Neuronal stem cell (in vitro differentiated cells): ENCODE data around the gene NDUFA6.
A peak's percentile ranks its signal among the peaks of the same experiment; 100 is the strongest.

Experiments used
- DNase-seq: peaks from one replicate; pipeline ENCODE4 v3.0.0-alpha.2; 2013; ENCODE audit warnings: low spot score
- H2AFZ ChIP-seq: one replicate; pipeline ENCODE4 v1.6.1; 2013; ENCODE audit warnings: mild to moderate bottlenecking, low read length, inconsistent platforms
- H2AK5ac ChIP-seq: 2 replicates; pipeline ENCODE4 v1.6.1; 2013; ENCODE audit warnings: low read depth, mild to moderate bottlenecking, inconsistent platforms, low read length, moderate library complexity, mixed read lengths
- H2BK120ac ChIP-seq: 2 replicates; pipeline ENCODE4 v1.6.1; 2013; ENCODE audit warnings: low read depth, mild to moderate bottlenecking, inconsistent platforms, low read length, moderate library complexity, mixed read lengths
- H2BK12ac ChIP-seq: one replicate; pipeline ENCODE4 v1.6.1; 2013; ENCODE audit warnings: low read length, inconsistent platforms
- H2BK15ac ChIP-seq: 2 replicates; pipeline ENCODE4 v1.6.1; 2013; ENCODE audit warnings: mild to moderate bottlenecking, low read length, inconsistent platforms, mixed read lengths
- H2BK5ac ChIP-seq: one replicate; pipeline ENCODE4 v1.6.1; 2013; ENCODE audit warnings: inconsistent platforms, mild to moderate bottlenecking, low read length, moderate library complexity
- H3K14ac ChIP-seq: one replicate; pipeline ENCODE4 v1.6.1; 2013; ENCODE audit warnings: low read length, inconsistent platforms
- H3K18ac ChIP-seq: 2 replicates; pipeline ENCODE4 v1.6.1; 2013; ENCODE audit warnings: low read length, inconsistent platforms
- H3K23ac ChIP-seq: 2 replicates; pipeline ENCODE4 v1.6.1; 2013; ENCODE audit warnings: low read depth, mild to moderate bottlenecking, mixed read lengths, low read length, inconsistent platforms; ENCODE audit not compliant: poor library complexity
- H3K27ac ChIP-seq: replicated peaks from 3 replicates; pipeline ENCODE4 v1.5.1; 2013; ENCODE audit warnings: low read length, inconsistent platforms
- H3K27me3 ChIP-seq, 3 experiments: 2 replicates each; pipeline ENCODE4 v1.6.1; 2013; ENCODE audit warnings: low read length in 3 of 3, mild to moderate bottlenecking in 2 of 3, inconsistent platforms in 1 of 3, low read depth in 1 of 3, mixed read lengths in 1 of 3, moderate library complexity in 1 of 3; ENCODE audit not compliant: control insufficient read depth in 3 of 3, insufficient read depth in 3 of 3
- H3K36me3 ChIP-seq, 2 donors: replicated peaks in 1 of 2; 2 replicates each; pipeline ENCODE4 v1.6.1; 2013; ENCODE audit warnings: low read length in 2 of 2; ENCODE audit not compliant: control insufficient read depth in 2 of 2, insufficient read depth in 2 of 2
- H3K4ac ChIP-seq: 2 replicates; pipeline ENCODE4 v1.6.1; 2013; ENCODE audit warnings: inconsistent platforms, mild to moderate bottlenecking, low read length, moderate library complexity
- H3K4me1 ChIP-seq, 2 donors: 1 replicate in 1 of 2; 2 replicates in 1 of 2; pipeline ENCODE4 v1.6.1; 2013; ENCODE audit warnings: low read length in 2 of 2, low read depth in 1 of 2; ENCODE audit not compliant: control insufficient read depth in 2 of 2, insufficient read depth in 1 of 2
- H3K4me2 ChIP-seq: one replicate; pipeline ENCODE4 v1.6.1; 2013; ENCODE audit warnings: mild to moderate bottlenecking, low read length, inconsistent platforms; ENCODE audit not compliant: insufficient read depth, poor library complexity, severe bottlenecking
- H3K4me3 ChIP-seq, 2 donors: 2 replicates each; pipeline ENCODE4 v1.5.1; 2013; ENCODE audit warnings: low read length in 2 of 2, mild to moderate bottlenecking in 2 of 2, inconsistent platforms in 1 of 2, moderate library complexity in 1 of 2
- H3K79me1 ChIP-seq: one replicate; pipeline ENCODE4 v1.6.1; 2013; ENCODE audit warnings: low read depth, mild to moderate bottlenecking, inconsistent platforms, low read length, moderate library complexity
- H3K9ac ChIP-seq: one replicate; pipeline ENCODE4 v1.6.1; 2013; ENCODE audit warnings: mild to moderate bottlenecking, low read depth, low read length, inconsistent platforms; ENCODE audit not compliant: poor library complexity
- H3K9me3 ChIP-seq, 2 donors: replicated peaks in 1 of 2; 2 replicates each; pipeline versions ENCODE3 to v1.6.1; 2013; ENCODE audit warnings: low read length in 2 of 2, mild to moderate bottlenecking in 2 of 2, inconsistent platforms in 1 of 2, low read depth in 1 of 2, mixed read lengths in 1 of 2, moderate library complexity in 1 of 2; ENCODE audit not compliant: control insufficient read depth in 2 of 2, insufficient read depth in 1 of 2
- H4K8ac ChIP-seq: one replicate; pipeline ENCODE4 v1.6.1; 2013; ENCODE audit warnings: low read depth, mild to moderate bottlenecking, inconsistent platforms, low read length, moderate library complexity
- H4K91ac ChIP-seq: one replicate; pipeline ENCODE4 v1.6.1; 2013; ENCODE audit warnings: low read length, low read depth, mild to moderate bottlenecking, inconsistent platforms; ENCODE audit not compliant: poor library complexity
- WGBS, 2 donors: extraction: QIAGEN DNeasy Blood & Tissue Kit; methylation state at CpG; one replicate each; pipeline ENCODE4 v1.1.7; 2013; ENCODE audit warnings: missing lambda C conversion rate in 2 of 2, mixed read lengths in 1 of 2; ENCODE audit not compliant: insufficient read length in 2 of 2, insufficient replicate concordance in 1 of 2; ENCODE audit errors: extremely low coverage in 2 of 2; 5-methylcytosine and 5-hydroxymethylcytosine counted together

NDUFA6 gene

GRCh38 chr22:42067671-42068251 lies 22.8 kb downstream of the NDUFA6 start:
- Histone ChIP-seq H3K18ac (no peak overlapping the region), H3K79me1 (peaks cover 2% of the 10 kb centered on the region), H2AFZ (no peak overlapping the region), H3K36me3 (peaks cover 13 to 40% of the 10 kb centered on the region in 2 donors), H3K23ac (no peak overlapping the region), H3K4me2 (no peak overlapping the region), H3K4ac (no peak overlapping the region), H4K91ac (no peak overlapping the region), H4K8ac (peak overlapping the region; percentile 6), H2BK120ac (no peak overlapping the region), H3K9ac (no peak overlapping the region), H3K27ac (no peak overlapping the region), H3K4me1 (peaks cover 10 to 23% of the 10 kb centered on the region in 2 donors), H3K27me3 (no peaks in the 10 kb centered on the region), H2AK5ac (no peak overlapping the region), H3K4me3 (no peak overlapping the region), H2BK5ac (peak overlapping the region; percentile 19), H2BK15ac (no peak overlapping the region), H3K14ac (no peak overlapping the region), H2BK12ac (no peak overlapping the region), H3K9me3 (peaks cover 0 to 3% of the 10 kb centered on the region in 2 donors)
- DNase-seq: no peak
- WGBS, 2 donors: no CpG with 5 or more reads among the region's 14 CpGs

- Histone ChIP-seq H3K79me1 (peaks cover 2% of the 10 kb centered on the region), H3K27me3 (no peaks in the 10 kb centered on the region), H2AK5ac (no peak overlapping the region), H3K4ac (no peak overlapping the region), H3K18ac (no peak overlapping the region), H3K4me2 (no peak overlapping the region), H3K27ac (no peak overlapping the region), H3K9me3 (no peaks in the 10 kb centered on the region), H2BK12ac (no peak overlapping the region), H3K36me3 (peaks cover 18 to 46% of the 10 kb centered on the region in 2 donors), H3K9ac (no peak overlapping the region), H4K8ac (no peak overlapping the region), H4K91ac (no peak overlapping the region), H2BK15ac (no peak overlapping the region), H3K14ac (no peak overlapping the region), H2BK5ac (no peak overlapping the region), H2BK120ac (no peak overlapping the region), H3K4me3 (no peak overlapping the region), H3K23ac (no peak overlapping the region), H3K4me1 (peaks cover 10 to 23% of the 10 kb centered on the region in 2 donors), H2AFZ (no peak overlapping the region)
- WGBS, 2 donors: no CpG with 5 or more reads among the region's 10 CpGs
- no peak for DNase-seq
Measured at GRCh38 chr22:42066937-42067336, 23.6 kb downstream of the NDUFA6 start.

- Histone ChIP-seq H3K18ac (no peak overlapping the region), H4K91ac (no peak overlapping the region), H2BK120ac (no peak overlapping the region), H2AFZ (no peak overlapping the region), H3K36me3 (peaks cover 19 to 49% of the 10 kb centered on the region in 2 donors), H3K4me3 (no peak overlapping the region), H2BK12ac (no peak overlapping the region), H3K14ac (peak overlapping the region; percentile 56), H2BK15ac (no peak overlapping the region), H2BK5ac (no peak overlapping the region), H3K79me1 (peaks cover 2% of the 10 kb centered on the region), H3K9me3 (no peaks in the 10 kb centered on the region), H3K27ac (no peak overlapping the region), H3K27me3 (no peaks in the 10 kb centered on the region), H2AK5ac (no peak overlapping the region), H3K4me2 (no peak overlapping the region), H4K8ac (no peak overlapping the region), H3K9ac (no peak overlapping the region), H3K23ac (no peak overlapping the region), H3K4ac (no peak overlapping the region), H3K4me1 (peaks cover 8 to 21% of the 10 kb centered on the region in 2 donors)
- DNase-seq: no peak
- no CpG with 5 or more reads among the region's 7 CpGs for WGBS, 2 donors
Measured at GRCh38 chr22:42066126-42066761, 24.3 kb downstream of the NDUFA6 start.

GRCh38 chr22:42065438-42066125 lies 25.0 kb downstream of the NDUFA6 start:
- H3K27me3 ChIP-seq: no peaks in the 10 kb centered on the region
- H4K91ac ChIP-seq: no peak overlapping the region
- H3K23ac ChIP-seq: no peak overlapping the region
- H3K4ac ChIP-seq: no peak overlapping the region
- no peak overlapping the region for H3K18ac ChIP-seq
- no peak overlapping the region for H2AFZ ChIP-seq
- no peak overlapping the region for H3K9ac ChIP-seq
- H2BK120ac ChIP-seq: no peak overlapping the region
- no peak overlapping the region for H2BK12ac ChIP-seq
- no peak overlapping the region for H2BK15ac ChIP-seq
- H2BK5ac ChIP-seq: no peak overlapping the region
- H3K9me3 ChIP-seq: no peaks in the 10 kb centered on the region
- no peak for DNase-seq
- H3K4me1 ChIP-seq: peaks cover 3 to 18% of the 10 kb centered on the region in 2 donors
- H3K79me1 ChIP-seq: peaks cover 2% of the 10 kb centered on the region
- no peak overlapping the region for H2AK5ac ChIP-seq
- no peak overlapping the region for H4K8ac ChIP-seq
- H3K36me3 ChIP-seq: peaks cover 24 to 56% of the 10 kb centered on the region in 2 donors
- H3K4me3 ChIP-seq: no peak overlapping the region
- H3K14ac ChIP-seq: no peak overlapping the region
- H3K4me2 ChIP-seq: no peak overlapping the region
- no CpG with 5 or more reads among the region's 13 CpGs for WGBS, 2 donors
- H3K27ac ChIP-seq: no peak overlapping the region
